ENCODE results near the gene MOB4. TPM values are rescaled to one million over a fixed set of nuclear protein-coding genes. Genes with fewer than 3 reads are reported as not detected.

MOB4 gene
- polyA plus RNA-seq, 3 donors, result 14.8 to 32.4 (median 30.4) TPM

DNA sequence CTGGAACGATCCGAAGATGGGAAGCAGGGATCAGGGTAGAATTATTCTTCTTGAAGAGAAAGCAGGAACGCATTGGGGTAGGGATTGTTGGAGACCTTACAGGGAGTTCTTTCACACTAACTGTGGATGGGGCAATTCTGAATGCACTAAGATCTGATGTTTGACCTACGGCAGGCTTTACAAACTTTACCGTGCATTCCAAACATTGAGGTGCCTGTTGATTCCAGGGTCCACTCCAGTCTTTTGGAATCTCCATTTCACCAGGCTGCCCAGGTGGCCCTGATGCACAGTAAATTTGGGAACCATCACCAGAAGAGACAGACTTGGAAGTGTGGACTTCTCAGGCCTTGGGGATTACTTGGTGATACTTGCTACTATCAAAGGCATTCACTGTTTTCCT is 82.6 kb downstream of the MOB4 start:
- Histone ChIP-seq H3K4me2 (replicated peaks; ENCODE audit: extremely low read depth, low read length, poor library complexity, severe bottlenecking) (no peak overlapping the region), H3K36me3 (replicated peaks in 1 of 2; ENCODE audit: control insufficient read depth in 1 of 2, insufficient read depth in 2 of 2, low read length in 2 of 2) (no peaks in the 10 kb centered on the region), H3K4me3 (replicated peaks in 1 of 3; ENCODE audit: low read depth in 2 of 3, low read length in 3 of 3) (no peak overlapping the region), H3K4me1 (ENCODE audit: control insufficient read depth in 1 of 2, insufficient read depth in 2 of 2, low read length in 2 of 2) (peaks cover 0 to 5% of the 10 kb centered on the region in 2 donors), H3K27ac (ENCODE audit: low read depth in 1 of 2, low read length in 2 of 2) (no peak overlapping the region), H4K20me1 (ENCODE audit: insufficient read depth, low read length) (no peaks in the 10 kb centered on the region), H3K79me2 (ENCODE audit: insufficient read depth, low read length) (no peaks in the 10 kb centered on the region), H3K27me3 (ENCODE audit: control insufficient read depth in 2 of 2, insufficient read depth in 2 of 2, low read length in 2 of 2) (no peaks in the 10 kb centered on the region), H3K9ac (ENCODE audit: insufficient read depth, low read length, poor library complexity, severe bottlenecking) (no peak overlapping the region), H3K9me3 (replicated peaks in 1 of 2; ENCODE audit: control insufficient read depth in 1 of 2, insufficient read depth in 1 of 2, low read length in 2 of 2) (no peaks in the 10 kb centered on the region), H2AFZ (ENCODE audit: insufficient read depth, low read depth, low read length, poor library complexity, severe bottlenecking) (no peak overlapping the region)
- Mint-ChIP-seq H3K4me1 (peaks cover 6% of the 10 kb centered on the region), H3K4me3 (no peak overlapping the region), H3K27me3 (ENCODE audit: low read depth in 3 of 3) (peaks cover 0 to 6% (median 2%) of the 10 kb centered on the region in 3 donors), H3K9me3 (peaks cover 0 to 2% (median 0%) of the 10 kb centered on the region in 7 donors), H3K27ac (no peak overlapping the region), H3K36me3 (no peaks in the 10 kb centered on the region)
- intact Hi-C loops (cut with micrococcal nuclease), result no loop called here
- TF ChIP-seq, protein P1, sequence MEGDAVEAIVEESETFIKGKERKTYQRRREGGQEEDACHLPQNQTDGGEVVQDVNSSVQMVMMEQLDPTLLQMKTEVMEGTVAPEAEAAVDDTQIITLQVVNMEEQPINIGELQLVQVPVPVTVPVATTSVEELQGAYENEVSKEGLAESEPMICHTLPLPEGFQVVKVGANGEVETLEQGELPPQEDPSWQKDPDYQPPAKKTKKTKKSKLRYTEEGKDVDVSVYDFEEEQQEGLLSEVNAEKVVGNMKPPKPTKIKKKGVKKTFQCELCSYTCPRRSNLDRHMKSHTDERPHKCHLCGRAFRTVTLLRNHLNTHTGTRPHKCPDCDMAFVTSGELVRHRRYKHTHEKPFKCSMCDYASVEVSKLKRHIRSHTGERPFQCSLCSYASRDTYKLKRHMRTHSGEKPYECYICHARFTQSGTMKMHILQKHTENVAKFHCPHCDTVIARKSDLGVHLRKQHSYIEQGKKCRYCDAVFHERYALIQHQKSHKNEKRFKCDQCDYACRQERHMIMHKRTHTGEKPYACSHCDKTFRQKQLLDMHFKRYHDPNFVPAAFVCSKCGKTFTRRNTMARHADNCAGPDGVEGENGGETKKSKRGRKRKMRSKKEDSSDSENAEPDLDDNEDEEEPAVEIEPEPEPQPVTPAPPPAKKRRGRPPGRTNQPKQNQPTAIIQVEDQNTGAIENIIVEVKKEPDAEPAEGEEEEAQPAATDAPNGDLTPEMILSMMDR (IDR thresholded peaks at IDR 0.05), result no peak
- no peak for DNase-seq
- 100% methylated on average over 5 of the region's 5 CpGs for WGBS (ENCODE audit: insufficient coverage)

DNA sequence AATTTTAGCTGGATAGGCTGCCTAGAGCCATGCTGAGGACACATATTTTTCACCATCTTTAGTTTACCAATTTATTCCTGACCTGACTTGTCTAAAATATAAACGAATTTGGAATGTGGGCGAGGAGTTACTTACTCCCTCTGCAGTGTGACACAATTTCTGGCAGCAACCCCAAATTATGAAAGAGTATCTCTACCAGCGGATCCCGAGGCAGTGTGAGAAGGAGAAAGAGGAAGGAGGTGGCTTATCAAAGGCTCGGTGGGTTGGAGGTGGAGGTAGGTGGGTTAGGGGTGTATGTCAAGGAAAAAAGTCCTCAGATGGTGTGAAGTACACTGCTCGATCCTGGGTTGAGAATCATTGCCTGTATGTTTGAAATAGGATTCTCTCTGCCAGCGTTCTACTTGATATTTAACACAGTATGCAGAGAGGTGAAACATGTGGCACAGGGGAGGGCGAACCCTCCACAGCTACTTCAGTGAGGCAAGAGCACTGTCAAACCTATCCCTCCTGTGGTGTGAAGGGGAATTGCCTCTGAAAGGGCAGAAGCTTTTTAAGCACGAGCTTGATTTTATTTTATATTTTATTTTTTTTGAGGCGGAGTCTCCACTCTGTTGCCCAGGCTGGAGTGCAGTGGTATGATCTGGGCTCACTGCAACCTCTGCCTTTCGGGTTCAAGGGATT is 83.6 kb downstream of the MOB4 start:
- H3K4me1 Mint-ChIP-seq, result peaks cover 6% of the 10 kb centered on the region
- H3K4me3 Mint-ChIP-seq, result peak overlapping the region in 1 of 2 donors; percentile 49
- H3K9ac ChIP-seq (ENCODE audit: insufficient read depth, low read length, poor library complexity, severe bottlenecking), result no peak overlapping the region
- no peaks in the 10 kb centered on the region for H3K27me3 ChIP-seq (ENCODE audit: control insufficient read depth in 2 of 2, insufficient read depth in 2 of 2, low read length in 2 of 2)
- TF ChIP-seq, protein P1 (IDR thresholded peaks at IDR 0.05), result peak; percentile 15
- H4K20me1 ChIP-seq (ENCODE audit: insufficient read depth, low read length), result no peaks in the 10 kb centered on the region
- no peak overlapping the region for H3K4me2 ChIP-seq (replicated peaks; ENCODE audit: extremely low read depth, low read length, poor library complexity, severe bottlenecking)
- H3K9me3 Mint-ChIP-seq, result peaks cover 0 to 2% (median 0%) of the 10 kb centered on the region in 7 donors
- no peaks in the 10 kb centered on the region for H3K9me3 ChIP-seq (replicated peaks in 1 of 2; ENCODE audit: control insufficient read depth in 1 of 2, insufficient read depth in 1 of 2, low read length in 2 of 2)
- H3K4me1 ChIP-seq (ENCODE audit: control insufficient read depth in 1 of 2, insufficient read depth in 2 of 2, low read length in 2 of 2), result peaks cover 0 to 5% of the 10 kb centered on the region in 2 donors
- no peaks in the 10 kb centered on the region for H3K36me3 ChIP-seq (replicated peaks in 1 of 2; ENCODE audit: control insufficient read depth in 1 of 2, insufficient read depth in 2 of 2, low read length in 2 of 2)
- peak overlapping the region; percentile 16 for H2AFZ ChIP-seq (ENCODE audit: insufficient read depth, low read depth, low read length, poor library complexity, severe bottlenecking)
- 0% methylated on average over 3 of the region's 11 CpGs for WGBS (ENCODE audit: insufficient coverage)
- peak in 1 of 3 donors; percentile 7 for DNase-seq
- no peaks in the 10 kb centered on the region for H3K36me3 Mint-ChIP-seq
- intact Hi-C loops (cut with micrococcal nuclease), result no loop called here
- H3K79me2 ChIP-seq (ENCODE audit: insufficient read depth, low read length), result no peaks in the 10 kb centered on the region
- no peak overlapping the region for H3K27ac Mint-ChIP-seq
- H3K4me3 ChIP-seq (replicated peaks in 1 of 3; ENCODE audit: low read depth in 2 of 3, low read length in 3 of 3), result no peak overlapping the region
- H3K27ac ChIP-seq (ENCODE audit: low read depth in 1 of 2, low read length in 2 of 2), result no peak overlapping the region
- peaks cover 0 to 8% (median 2%) of the 10 kb centered on the region in 3 donors for H3K27me3 Mint-ChIP-seq (ENCODE audit: low read depth in 3 of 3)
